Right atrium auricular region (tissue), 2 donors: Measurements from ENCODE around the gene NELFB. TPM values are rescaled to one million over a fixed set of nuclear protein-coding genes. Genes with fewer than 3 reads are reported as not detected.

Experiments
- DNase-seq: peaks from one replicate; pipeline ENCODE4 v3.0.0-alpha.2; 2019; ENCODE audit warnings: low spot score
- H3K27ac ChIP-seq, 2 donors: fragments of 200-600 bp; sonication (generic); 1 replicate in 1 of 2; 2 replicates in 1 of 2; pipeline ENCODE4 v1.5.1; 2016 to 2019
- H3K27me3 ChIP-seq, 2 donors: fragments of 200-600 bp; sonication (generic); one replicate each; pipeline versions ENCODE4 v1.5.1 to v1.6.0; 2017 to 2019
- H3K36me3 ChIP-seq: fragments of 200-600 bp; sonication (generic); one replicate; pipeline ENCODE4 v1.5.1; 2016
- H3K4me1 ChIP-seq, 2 donors: fragments of 200-600 bp; sonication (generic); one replicate each; pipeline versions ENCODE4 v1.5.1 to v1.6.0; 2017 to 2019
- H3K4me3 ChIP-seq, 2 donors: fragments of 200-600 bp; sonication (generic); 1 replicate in 1 of 2; 2 replicates in 1 of 2; pipeline ENCODE4 v1.5.1; 2017 to 2019; ENCODE audit warnings: mild to moderate bottlenecking in 1 of 2, moderate library complexity in 1 of 2
- H3K9me3 ChIP-seq, 2 donors: fragments of 200-600 bp; sonication (generic); one replicate each; pipeline ENCODE4 v1.5.1; 2019
- CTCF ChIP-seq, 2 donors: fragments of 200-600 bp; sonication (generic); IDR thresholded peaks; one replicate each; pipeline ENCODE4 v1.5.1; 2019; ENCODE audit warnings: antibody characterized with exemption in 2 of 2
- total RNA-seq, 2 donors: library from RNA; depleted of rRNA; stranded (reverse); fragments of >200 nt; gene quantifications; one replicate each; pipeline ENCODE4 v1.1.0, GENCODE V29; 2016

NELFB gene
- total RNA-seq, 2 donors from 2014 or later, result 30.0 to 38.0 TPM

GRCh38 chr9:137245450-137246421, 9.4 kb upstream of the NELFB start:
- H3K27me3 ChIP-seq, result no peaks in the 10 kb centered on the region

GRCh38 chr9:137247135-137247915, 7.8 kb upstream of the NELFB start:
- TF ChIP-seq CTCF (IDR thresholded peaks at IDR 0.05), result no peak

More at GRCh38 chr9:137245450-137246421, 9.4 kb upstream of the NELFB start:
- TF ChIP-seq CTCF (IDR thresholded peaks at IDR 0.05), result no peak
- no peak for DNase-seq
- H3K27ac ChIP-seq, result no peak overlapping the region
- peaks cover 23% of the 10 kb centered on the region for H3K36me3 ChIP-seq
- no peak overlapping the region for H3K4me3 ChIP-seq
- no peaks in the 10 kb centered on the region for H3K9me3 ChIP-seq
- H3K4me1 ChIP-seq, result peaks cover 0 to 39% of the 10 kb centered on the region in 2 donors

GRCh38 chr9:137247916-137248175, 7.3 kb upstream of the NELFB start:
- Histone ChIP-seq H3K27ac (no peak overlapping the region), H3K36me3 (peaks cover 11% of the 10 kb centered on the region), H3K27me3 (no peaks in the 10 kb centered on the region), H3K9me3 (no peaks in the 10 kb centered on the region), H3K4me3 (no peak overlapping the region), H3K4me1 (peaks cover 0 to 30% of the 10 kb centered on the region in 2 donors)
- DNase-seq, result no peak
- no peak for TF ChIP-seq CTCF (IDR thresholded peaks at IDR 0.05)

More at GRCh38 chr9:137247135-137247915, 7.8 kb upstream of the NELFB start:
- H3K27me3 ChIP-seq, result no peaks in the 10 kb centered on the region
- peaks cover 16% of the 10 kb centered on the region for H3K36me3 ChIP-seq
- H3K4me3 ChIP-seq, result no peak overlapping the region
- peaks cover 0 to 36% of the 10 kb centered on the region in 2 donors for H3K4me1 ChIP-seq
- no peak for DNase-seq
- H3K9me3 ChIP-seq, result no peaks in the 10 kb centered on the region
- no peak overlapping the region for H3K27ac ChIP-seq

GRCh38 chr9:137250329-137251193, 4.6 kb upstream of the NELFB start:
- no peaks in the 10 kb centered on the region for H3K9me3 ChIP-seq
- H3K27me3 ChIP-seq, result no peaks in the 10 kb centered on the region
- no peak overlapping the region for H3K4me3 ChIP-seq
- no peaks in the 10 kb centered on the region for H3K36me3 ChIP-seq
- H3K27ac ChIP-seq, result no peak overlapping the region
- H3K4me1 ChIP-seq, result peaks cover 0 to 26% of the 10 kb centered on the region in 2 donors
- no peak for TF ChIP-seq CTCF (IDR thresholded peaks at IDR 0.05)
- DNase-seq, result no peak

- peaks cover 0 to 30% of the 10 kb centered on the region in 2 donors for H3K4me1 ChIP-seq
- no peaks in the 10 kb centered on the region for H3K27me3 ChIP-seq
- no peaks in the 10 kb centered on the region for H3K36me3 ChIP-seq
- DNase-seq, result no peak
- H3K27ac ChIP-seq, result no peak within 1 kb of the TSS
- no peak for TF ChIP-seq CTCF (IDR thresholded peaks at IDR 0.05)
- H3K4me3 ChIP-seq, result no peak within 1 kb of the TSS
- no peaks in the 10 kb centered on the region for H3K9me3 ChIP-seq
Measured at GRCh38 chr9:137251194-137251461, 4.0 kb upstream of the NELFB start, which contains the start of gene STPG3. TSS of gene STPG3 (plus strand) at chr9:137251286. CDS start at chr9:137251287, 1 bp downstream.
